PC-3 (cell line): ENCODE measurements around the gene KLHL12.

ENCODE experiments used
- CTCF ChIP-seq: fragments of 300-600 bp; sonication (generic); conservative IDR thresholded peaks from 2 replicates; pipeline ENCODE4 v1.5.1; 2017; ENCODE audit warnings: antibody characterized with exemption, low read depth, mild to moderate bottlenecking, low read length
- EZH2 ChIP-seq: fragments of 300-600 bp; sonication (generic); IDR thresholded peaks from one replicate; pipeline ENCODE4 v1.6.1; 2017; ENCODE audit warnings: antibody characterized with exemption, mild to moderate bottlenecking, low read length; ENCODE audit not compliant: unreplicated experiment
- EZH2phosphoT487 ChIP-seq: fragments of 300-600 bp; sonication (generic); IDR thresholded peaks from 2 replicates; pipeline ENCODE4 v1.6.1; 2018; ENCODE audit warnings: mild to moderate bottlenecking, antibody characterized with exemption, low read length, borderline replicate concordance

- no peak for TF ChIP-seq EZH2
- no peak for TF ChIP-seq CTCF
- no peak for TF ChIP-seq EZH2phosphoT487
Observed at GRCh38 chr1:202905331-202905730, 21.7 kb downstream of the KLHL12 start.
